K562 (cell line): Measurements from ENCODE around the gene SLC2A9. TPM values are rescaled to one million over a fixed set of nuclear protein-coding genes. Genes with fewer than 3 reads are reported as not detected.

ENCODE experiments used
- ATAC-seq: fragments of 200-7000 bp; cut with Tn5 transposase; 3 replicates; pipeline ENCODE4 v1.9.1; 2020; ENCODE audit warnings: moderate library complexity
- BruUV-seq: library from RNA; stranded (reverse); fragments of 400-500 nt; replicated peaks from 2 replicates; lab custom pipeline; 2021; lab: Mats Ljungman, UMichigan
- CTCF ChIA-PET: fragments of 300-600 bp; formaldehyde crosslinking; extraction: SDS; loops from one replicate; lab custom pipeline; 2021; ENCODE audit warnings: low intra/inter-chr PET ratio; lab: Yijun Ruan, JAX
- POLR2A ChIA-PET: fragments of 300-600, 350-650 bp; sonication (Branson Sonifier 250); formaldehyde crosslinking; extraction: SDS; loops from one replicate; lab custom pipeline; 2021; ENCODE audit warnings: antibody characterized with exemption, inconsistent platforms; lab: Yijun Ruan, JAX
- DNase-seq, 4 experiments: peaks; one replicate each; pipeline versions ENCODE4 v3.0.0 to v3.0.0-alpha.2; 2011 to 2018; ENCODE audit warnings: low spot score in 3 of 4, mixed read lengths in 3 of 4; ENCODE audit errors: extremely low read depth in 1 of 4
- FAIRE-seq: peaks from 2 replicates; lab custom pipeline; 2011; peaks lifted over from hg19 to GRCh38; lab: Jason Lieb, UNC
- H2AFZ ChIP-seq: 2 replicates; pipeline ENCODE4 v1.6.0; 2011; ENCODE audit warnings: low read depth, low read length, control low read depth, inconsistent platforms
- H3K27ac ChIP-seq: fragments of 200-600 bp; 3 replicates; pipeline ENCODE4 v1.8.0; 2011; ENCODE audit warnings: low read depth, mild to moderate bottlenecking, control low read depth, inconsistent platforms, low read length, moderate library complexity, mixed read lengths; ENCODE audit errors: extremely low read depth
- H3K27me3 ChIP-seq, 2 experiments: fragments of 300-600 bp in 1 of 2; 2 replicates in 1 of 2; 3 replicates in 1 of 2; pipeline versions ENCODE4 v1.6.0 to v1.8.0; 2011; ENCODE audit warnings: inconsistent platforms in 2 of 2, low read length in 2 of 2, mild to moderate bottlenecking in 1 of 2, mixed read lengths in 1 of 2, moderate library complexity in 1 of 2; ENCODE audit not compliant: control insufficient read depth in 2 of 2, insufficient read depth in 2 of 2
- H3K36me3 ChIP-seq: fragments of 300-600 bp; 3 replicates; pipeline ENCODE4 v1.8.0; 2011; ENCODE audit warnings: mild to moderate bottlenecking, low read length, inconsistent platforms; ENCODE audit not compliant: control insufficient read depth, insufficient read depth
- H3K4me1 ChIP-seq, 2 experiments: fragments of 200-600 bp in 1 of 2; replicated peaks in 1 of 2; 2 replicates in 1 of 2; 3 replicates in 1 of 2; pipeline versions ENCODE4 v1.5.1 to v1.8.0; 2011; ENCODE audit warnings: inconsistent platforms in 2 of 2, low read length in 2 of 2, mild to moderate bottlenecking in 1 of 2, mixed read lengths in 1 of 2, moderate library complexity in 1 of 2; ENCODE audit not compliant: control insufficient read depth in 2 of 2, insufficient read depth in 2 of 2
- H3K4me2 ChIP-seq: 2 replicates; pipeline ENCODE4 v1.6.1; 2011; ENCODE audit warnings: low read length, control low read depth, inconsistent platforms, mixed read lengths; ENCODE audit not compliant: insufficient read depth
- H3K4me3 ChIP-seq: fragments of 200-600 bp; sonication (generic), shearing (Covaris generic); 2 replicates; pipeline ENCODE4 v1.5.1; 2016; ENCODE audit warnings: control low read depth, inconsistent platforms
- H3K79me2 ChIP-seq: fragments of 200-600 bp; 3 replicates; pipeline ENCODE4 v1.8.0; 2011; ENCODE audit warnings: low read length, inconsistent platforms; ENCODE audit not compliant: control insufficient read depth, insufficient read depth
- H3K9ac ChIP-seq, 2 experiments: 2 replicates each; pipeline versions ENCODE4 v1.6.0 to v1.6.1; 2011; ENCODE audit warnings: low read depth in 2 of 2, low read length in 2 of 2, control low read depth in 1 of 2, inconsistent platforms in 1 of 2, mild to moderate bottlenecking in 1 of 2, mixed read lengths in 1 of 2; ENCODE audit not compliant: insufficient read depth in 1 of 2
- H3K9me1 ChIP-seq: one replicate; pipeline ENCODE4 v1.6.0; 2011; ENCODE audit warnings: inconsistent platforms, mild to moderate bottlenecking, low read length, moderate library complexity; ENCODE audit not compliant: control insufficient read depth, insufficient read depth
- H3K9me3 ChIP-seq: replicated peaks from 2 replicates; pipeline ENCODE4 v1.5.1; 2011; ENCODE audit warnings: low read depth, low read length, inconsistent platforms; ENCODE audit not compliant: control insufficient read depth, insufficient read depth
- H4K20me1 ChIP-seq: replicated peaks from 2 replicates; pipeline ENCODE4 v1.6.1; 2011; ENCODE audit warnings: low read length, inconsistent platforms, mixed read lengths; ENCODE audit not compliant: control insufficient read depth, insufficient read depth
- CREB1 ChIP-seq, 2 experiments: sonication (generic) in 1 of 2; formaldehyde crosslinking in 1 of 2; IDR thresholded peaks; 2 replicates each; pipeline versions ENCODE4 v1.6.1 to v1.8.0; 2012 to 2022; ENCODE audit warnings: inconsistent platforms in 1 of 2, mild to moderate bottlenecking in 1 of 2, missing genetic modification reagents in 1 of 2, moderate library complexity in 1 of 2
- FOXM1 ChIP-seq, 2 experiments: fragments of 450-650 bp in 1 of 2; sonication (generic) in 1 of 2; formaldehyde crosslinking in 1 of 2; IDR thresholded peaks; 2 replicates each; pipeline versions ENCODE4 v1.6.1 to v1.9.0; 2017 to 2022; ENCODE audit warnings: low read depth in 2 of 2, mild to moderate bottlenecking in 2 of 2, missing genetic modification reagents in 1 of 2, moderate library complexity in 1 of 2
- NCOA2 ChIP-seq, 2 experiments: fragments of 450-650 bp; IDR thresholded peaks; 2 replicates each; pipeline ENCODE4 v1.6.1; 2018; ENCODE audit warnings: mild to moderate bottlenecking in 2 of 2, moderate library complexity in 1 of 2; ENCODE audit not compliant: partially characterized antibody in 2 of 2
- NFATC3 ChIP-seq: fragments of 450-650 bp; IDR thresholded peaks from 2 replicates; pipeline ENCODE4 v1.6.1; 2017; ENCODE audit warnings: mild to moderate bottlenecking
- POLR2A ChIP-seq: fragments of 450-650 bp; conservative IDR thresholded peaks from 2 replicates; pipeline ENCODE4 v1.6.1; 2016
- RNF2 ChIP-seq: sonication (generic); IDR thresholded peaks from 2 replicates; pipeline ENCODE4 v1.6.1; 2016
- TRIM24 ChIP-seq, 2 experiments: fragments of 450-650 bp; IDR thresholded peaks; 2 replicates each; pipeline ENCODE4 v1.6.1; 2016
- ZKSCAN8 ChIP-seq: fragments of 200-800 bp; sonication (Bioruptor generic); IDR thresholded peaks from 2 replicates; pipeline ENCODE4 v1.6.1; 2016; ENCODE audit warnings: missing genetic modification characterization, missing compliant biosample characterization
- ZNF282 ChIP-seq: sonication (generic); formaldehyde crosslinking; IDR thresholded peaks from 2 replicates; pipeline ENCODE4 v1.8.1; 2023; ENCODE audit warnings: missing genetic modification reagents
- ZNF444 ChIP-seq: fragments of 250-450 bp; sonication (Bioruptor Pico); IDR thresholded peaks from 2 replicates; pipeline ENCODE4 v1.4.0; 2020; ENCODE audit warnings: mild to moderate bottlenecking, moderate library complexity
- ZNF695 ChIP-seq: fragments of 450-650 bp; formaldehyde crosslinking; IDR thresholded peaks from 2 replicates; pipeline ENCODE4 v1.4.0; 2020; ENCODE audit warnings: mild to moderate bottlenecking, moderate library complexity
- WGBS: fragments of 100-300 bp; shearing (Covaris generic); methylation state at CpG from one replicate; pipeline ENCODE4 v1.1.6; 2016; ENCODE audit warnings: low coverage, mixed read lengths; ENCODE audit not compliant: insufficient coverage; ENCODE audit errors: missing lambda C conversion rate; 5-methylcytosine and 5-hydroxymethylcytosine counted together
- in situ Hi-C: fragments of 300-500 bp; cut with MboI; formaldehyde crosslinking; loops from 4 replicates; pipeline ENCODE4 v1.15.0; 2018; ENCODE audit warnings: inconsistent platforms, mixed read lengths
- intact Hi-C: fragments of 100-400 bp; cut with micrococcal nuclease; formaldehyde crosslinking; loops from 2 replicates; pipeline ENCODE4 v1.14.2; 2022
- polyA plus RNA-seq, 8 experiments: library from polyadenylated mRNA; depleted of rRNA in 4 of 8; stranded (reverse) in 5 of 8; unstranded in 3 of 8; fragments of >200 nt; fragmentation: Nextera tagmentation in 2 of 8; fragmentation: Illumina TruSeq in 1 of 8; extraction: Ambion mirVana in 2 of 8; extraction: Trizol in 1 of 8; gene quantifications; 2 replicates each; pipeline versions ENCODE4 v1.2.1 to v1.2.3, GENCODE V29; 2011 to 2014; ENCODE audit warnings: inconsistent platforms in 1 of 8, missing spikeins in 1 of 8
- total RNA-seq, 7 experiments: library from RNA; depleted of rRNA in 6 of 7; stranded (reverse); fragments of >200 nt in 6 of 7; fragmentation: Illumina TruSeq in 2 of 7; extraction: Trizol in 2 of 7; gene quantifications; 2 replicates each; pipeline versions ENCODE4 v1.2.1 to v1.2.3, GENCODE V29; 2011 to 2021; ENCODE audit warnings: low replicate concordance in 1 of 7
- TF ChIP-seq, protein P1 (sequence below): fragments of 200-800 bp; sonication (Bioruptor generic); IDR thresholded peaks from 2 replicates; pipeline ENCODE4 v1.6.1; 2017; ENCODE audit warnings: missing genetic modification characterization, missing compliant biosample characterization
- TF ChIP-seq, protein P2 (sequence below): IDR thresholded peaks from 2 replicates; pipeline ENCODE4 v1.6.1; 2012; ENCODE audit warnings: low read depth, low read length, improper control_type of control experiment, borderline replicate concordance

Gene SLC2A9
- total and polyA plus RNA-seq, 9 of the 15 experiments (the other 6 are each of a cell fraction or from before 2014, with no cell fraction given): 0.15 to 1.9 (median 0.76) TPM

DNA sequence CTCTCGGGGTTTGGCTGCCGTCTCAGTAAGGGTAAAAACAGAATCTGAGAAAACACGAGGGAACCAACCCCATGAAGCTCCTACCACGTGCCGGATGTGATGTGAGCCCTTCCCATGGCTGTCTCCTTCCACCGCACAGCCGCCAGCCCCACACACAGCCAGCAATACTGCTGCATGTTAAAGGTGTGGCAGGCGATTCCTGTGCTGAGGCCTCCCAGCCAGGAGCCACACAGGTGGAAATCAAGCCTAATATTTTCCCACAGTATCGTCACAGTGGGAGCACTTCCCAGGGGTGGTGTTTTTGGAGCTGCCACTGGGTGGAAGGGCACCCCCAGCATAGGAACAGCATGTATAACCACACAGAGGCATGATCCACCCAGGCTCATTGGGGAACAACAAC, 77.5 kb downstream of the SLC2A9 start (continued):
- TF ChIP-seq NCOA2 (IDR thresholded peaks at IDR 0.05; ENCODE audit: partially characterized antibody in 2 of 2) (no peak), ZKSCAN8 (CRISPR knock-in tag) (no peak), ZNF695 (CRISPR knock-in tag) (no peak)
- TF ChIP-seq, protein P1, sequence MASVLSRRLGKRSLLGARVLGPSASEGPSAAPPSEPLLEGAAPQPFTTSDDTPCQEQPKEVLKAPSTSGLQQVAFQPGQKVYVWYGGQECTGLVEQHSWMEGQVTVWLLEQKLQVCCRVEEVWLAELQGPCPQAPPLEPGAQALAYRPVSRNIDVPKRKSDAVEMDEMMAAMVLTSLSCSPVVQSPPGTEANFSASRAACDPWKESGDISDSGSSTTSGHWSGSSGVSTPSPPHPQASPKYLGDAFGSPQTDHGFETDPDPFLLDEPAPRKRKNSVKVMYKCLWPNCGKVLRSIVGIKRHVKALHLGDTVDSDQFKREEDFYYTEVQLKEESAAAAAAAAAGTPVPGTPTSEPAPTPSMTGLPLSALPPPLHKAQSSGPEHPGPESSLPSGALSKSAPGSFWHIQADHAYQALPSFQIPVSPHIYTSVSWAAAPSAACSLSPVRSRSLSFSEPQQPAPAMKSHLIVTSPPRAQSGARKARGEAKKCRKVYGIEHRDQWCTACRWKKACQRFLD: no peak
- TF ChIP-seq, all 486 proteins: peak for 0

DNA sequence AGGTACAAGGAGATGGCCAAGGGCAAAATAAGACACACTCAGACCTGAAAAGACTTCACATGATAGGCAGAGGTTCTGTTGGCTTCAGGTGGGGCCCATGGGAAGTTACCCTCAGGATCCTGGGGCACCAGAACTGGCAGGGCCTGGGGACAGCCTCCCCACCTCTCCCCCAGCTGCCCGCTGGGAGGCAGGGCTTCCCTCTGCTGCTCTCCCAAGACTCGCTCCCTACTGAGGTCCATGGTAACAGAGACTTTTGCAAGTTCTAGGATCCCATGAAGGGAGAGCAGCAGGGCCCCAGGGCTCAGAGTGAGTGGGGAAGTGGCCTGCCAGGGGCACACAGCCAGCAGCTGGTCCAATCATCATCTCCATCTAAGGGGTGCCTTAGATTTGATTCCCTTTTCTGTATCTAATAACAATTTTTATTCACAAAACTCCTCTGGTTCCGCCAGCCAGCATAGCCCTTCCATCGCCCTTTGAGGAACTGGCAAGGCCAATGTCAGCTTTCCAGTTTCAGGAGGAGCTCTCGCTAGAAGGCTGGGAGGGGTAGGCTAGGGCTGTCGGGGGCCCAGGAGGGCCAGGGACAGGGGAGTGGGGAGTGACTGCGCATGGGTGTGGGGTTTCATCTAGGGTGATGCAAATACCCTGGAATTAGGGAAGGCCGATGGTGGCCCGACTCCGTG, 78.2 kb downstream of the SLC2A9 start:
- no peak; the same call in 2 of the 3 replicates for ATAC-seq
- FAIRE-seq: no peak
- no peaks in the 10 kb centered on the region for H3K9me3 ChIP-seq
- H3K9me1 ChIP-seq: peaks cover 2% of the 10 kb centered on the region
- TF ChIP-seq ZNF695 (CRISPR knock-in tag): no peak
- TF ChIP-seq, protein P1: no peak
- no peak for TF ChIP-seq CREB1 (IDR thresholded peaks at IDR 0.05)
- no peak for TF ChIP-seq CREB1 (CRISPR knock-in tag; IDR thresholded peaks at IDR 0.05)
- TF ChIP-seq FOXM1 (IDR thresholded peaks at IDR 0.05; ENCODE audit: low read depth): no peak
- no peak for TF ChIP-seq FOXM1 (CRISPR knock-in tag; IDR thresholded peaks at IDR 0.05; ENCODE audit: low read depth)
- TF ChIP-seq ZNF282: no peak
- no peak for TF ChIP-seq NFATC3
- TF ChIP-seq TRIM24 (IDR thresholded peaks at IDR 0.05): no peak
- no peak for TF ChIP-seq ZNF444 (CRISPR knock-in tag)
- TF ChIP-seq, protein P2, sequence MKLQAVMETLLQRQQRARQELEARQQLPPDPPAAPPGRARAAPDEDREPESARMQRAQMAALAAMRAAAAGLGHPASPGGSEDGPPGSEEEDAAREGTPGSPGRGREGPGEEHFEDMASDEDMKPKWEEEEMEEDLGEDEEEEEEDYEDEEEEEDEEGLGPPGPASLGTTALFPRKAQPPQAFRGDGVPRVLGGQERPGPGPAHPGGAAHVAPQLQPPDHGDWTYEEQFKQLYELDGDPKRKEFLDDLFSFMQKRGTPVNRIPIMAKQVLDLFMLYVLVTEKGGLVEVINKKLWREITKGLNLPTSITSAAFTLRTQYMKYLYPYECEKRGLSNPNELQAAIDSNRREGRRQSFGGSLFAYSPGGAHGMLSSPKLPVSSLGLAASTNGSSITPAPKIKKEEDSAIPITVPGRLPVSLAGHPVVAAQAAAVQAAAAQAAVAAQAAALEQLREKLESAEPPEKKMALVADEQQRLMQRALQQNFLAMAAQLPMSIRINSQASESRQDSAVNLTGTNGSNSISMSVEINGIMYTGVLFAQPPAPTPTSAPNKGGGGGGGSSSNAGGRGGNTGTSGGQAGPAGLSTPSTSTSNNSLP: no peak
- TF ChIP-seq RNF2: no peak
- no peak for TF ChIP-seq POLR2A
- intact Hi-C loops (no loop called here), in situ Hi-C loops (no loop called here)
- H3K4me1 ChIP-seq: no peaks in the 10 kb centered on the region
- H3K9ac ChIP-seq: no peak overlapping the region
- no peaks in the 10 kb centered on the region for H3K79me2 ChIP-seq
- H2AFZ ChIP-seq: no peak overlapping the region
- POLR2A ChIA-PET: no interaction called here
- no TSS peak for BruUV-seq
- H3K27me3 ChIP-seq: peaks cover 2 to 55% of the 10 kb centered on the region in 2 experiments; a peak in 4 of 5 replicates
- no peak for DNase-seq
- 2% methylated on average over 10 of the region's 10 CpGs for WGBS
- H3K4me3 ChIP-seq: no peak overlapping the region
- no peak overlapping the region for H3K4me2 ChIP-seq
- CTCF ChIA-PET: interaction anchor here (0.7 kb wide), 1 partner anchor 72 kb away, joined by 3 read pairs; no protein-coding TSS in a partner anchor
- no peaks in the 10 kb centered on the region for H4K20me1 ChIP-seq
- no peaks in the 10 kb centered on the region for H3K36me3 ChIP-seq
- no peak overlapping the region for H3K27ac ChIP-seq
